Sigmoid colon (tissue), 7 donors: ENCODE measurements around the gene KDF1. TPM values are rescaled to one million over a fixed set of nuclear protein-coding genes. Genes with fewer than 3 reads are reported as not detected.

ENCODE experiments used
- DNase-seq: peaks from one replicate; pipeline ENCODE4 v3.0.0-alpha.2; 2019
- H3K27ac ChIP-seq, 4 donors: fragments of 200-600 bp; sonication (generic); one replicate each; pipeline ENCODE4 v1.5.1; 2016 to 2019; ENCODE audit warnings: mild to moderate bottlenecking in 1 of 4
- H3K27me3 ChIP-seq, 3 donors: fragments of 200-600 bp; sonication (generic); one replicate each; pipeline ENCODE4 v1.5.1; 2019; ENCODE audit warnings: mild to moderate bottlenecking in 1 of 3
- H3K36me3 ChIP-seq, 4 donors: fragments of 200-600 bp; sonication (generic); one replicate each; pipeline ENCODE4 v1.5.1; 2016 to 2019
- H3K4me1 ChIP-seq, 4 donors: fragments of 200-600 bp; sonication (generic); one replicate each; pipeline ENCODE4 v1.5.1; 2017 to 2019
- H3K4me3 ChIP-seq, 4 donors: fragments of 200-600 bp; sonication (generic); one replicate each; pipeline ENCODE4 v1.5.1; 2017 to 2019; ENCODE audit warnings: mild to moderate bottlenecking in 2 of 4, moderate library complexity in 1 of 4
- H3K9me3 ChIP-seq, 4 donors: fragments of 200-600 bp in 3 of 4; sonication (generic) in 3 of 4; one replicate each; pipeline versions ENCODE4 v1.5.1 to v1.6.1; 2013 to 2019
- EP300 ChIP-seq, 4 donors: sonication (generic); formaldehyde crosslinking; IDR thresholded peaks; one replicate each; pipeline ENCODE4 v1.6.1; 2017; ENCODE audit warnings: antibody characterized with exemption in 4 of 4
- POLR2A ChIP-seq, 2 donors: fragments of 450-650 bp; IDR thresholded peaks; one replicate each; pipeline ENCODE4 v1.6.1; 2016; ENCODE audit warnings: antibody characterized with exemption in 2 of 2, mild to moderate bottlenecking in 2 of 2, moderate library complexity in 2 of 2
- POLR2AphosphoS5 ChIP-seq, 4 donors: sonication (generic); formaldehyde crosslinking; IDR thresholded peaks; one replicate each; pipeline ENCODE4 v1.6.1; 2017; ENCODE audit warnings: antibody characterized with exemption in 4 of 4
- WGBS, 2 donors: extraction: QIAGEN DNeasy Blood & Tissue Kit; methylation state at CpG; one replicate each; pipeline ENCODE4 v1.1.7; 2013; 5-methylcytosine and 5-hydroxymethylcytosine counted together
- intact Hi-C: fragments of 100-400 bp; cut with DNase I; formaldehyde crosslinking; loops from one replicate; pipeline ENCODE4 v1.15.1; 2023
- polyA plus RNA-seq, 3 donors: library from polyadenylated mRNA; stranded (reverse); fragments of 200-250 nt; gene quantifications; one replicate each; pipeline ENCODE4 v1.2.3, GENCODE V29; 2013
- total RNA-seq, 4 donors: library from RNA; depleted of rRNA; stranded (reverse); fragments of >200 nt; gene quantifications; one replicate each; pipeline ENCODE4 v1.1.0, GENCODE V29; 2016
- TF ChIP-seq, protein P1 (sequence below), 4 experiments: fragments of 450-650 bp in 3 of 4; fragments of 200-600 bp in 1 of 4; IDR thresholded peaks; one replicate each; pipeline ENCODE4 v1.5.1; 2016 to 2019; ENCODE audit warnings: antibody characterized with exemption in 4 of 4, mild to moderate bottlenecking in 3 of 4, moderate library complexity in 2 of 4
- donor health status: healthy with polysubstance abuse.
- donor health status: Bipolar disorder and iron deficiency.
- donor health status: healthy.

Gene KDF1
- total and polyA plus RNA-seq, 7 donors = 15.0 to 26.8 (median 20.4) TPM; not detected in 4

DNA sequence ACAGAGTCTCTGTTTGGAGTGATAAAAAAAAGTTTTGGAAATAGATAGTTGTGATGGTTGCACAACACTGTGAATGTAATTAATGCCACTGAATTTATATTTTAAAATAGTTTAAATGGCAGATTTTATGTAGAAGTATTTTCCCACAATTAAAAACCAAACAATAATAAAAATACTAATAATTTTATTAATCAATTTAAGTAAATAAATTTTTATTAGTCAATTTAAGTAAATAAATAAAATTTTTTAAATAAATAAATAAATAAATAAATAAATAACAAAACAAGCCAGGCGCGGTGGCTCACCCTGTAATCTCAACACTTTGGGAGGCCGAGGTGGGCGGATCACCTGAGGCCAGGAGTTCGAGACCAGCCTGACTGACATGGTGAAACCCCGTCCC, 4.9 kb upstream of the KDF1 start:
- WGBS, 2 donors = 85 to 91% methylated on average over 6 of the region's 6 CpGs
- intact Hi-C loops = no loop called here
- TF ChIP-seq POLR2A (IDR thresholded peaks at IDR 0.05) = no peak
- no peak for TF ChIP-seq POLR2AphosphoS5 (IDR thresholded peaks at IDR 0.05)
- no peak for TF ChIP-seq EP300 (IDR thresholded peaks at IDR 0.05)
- TF ChIP-seq, protein P1, sequence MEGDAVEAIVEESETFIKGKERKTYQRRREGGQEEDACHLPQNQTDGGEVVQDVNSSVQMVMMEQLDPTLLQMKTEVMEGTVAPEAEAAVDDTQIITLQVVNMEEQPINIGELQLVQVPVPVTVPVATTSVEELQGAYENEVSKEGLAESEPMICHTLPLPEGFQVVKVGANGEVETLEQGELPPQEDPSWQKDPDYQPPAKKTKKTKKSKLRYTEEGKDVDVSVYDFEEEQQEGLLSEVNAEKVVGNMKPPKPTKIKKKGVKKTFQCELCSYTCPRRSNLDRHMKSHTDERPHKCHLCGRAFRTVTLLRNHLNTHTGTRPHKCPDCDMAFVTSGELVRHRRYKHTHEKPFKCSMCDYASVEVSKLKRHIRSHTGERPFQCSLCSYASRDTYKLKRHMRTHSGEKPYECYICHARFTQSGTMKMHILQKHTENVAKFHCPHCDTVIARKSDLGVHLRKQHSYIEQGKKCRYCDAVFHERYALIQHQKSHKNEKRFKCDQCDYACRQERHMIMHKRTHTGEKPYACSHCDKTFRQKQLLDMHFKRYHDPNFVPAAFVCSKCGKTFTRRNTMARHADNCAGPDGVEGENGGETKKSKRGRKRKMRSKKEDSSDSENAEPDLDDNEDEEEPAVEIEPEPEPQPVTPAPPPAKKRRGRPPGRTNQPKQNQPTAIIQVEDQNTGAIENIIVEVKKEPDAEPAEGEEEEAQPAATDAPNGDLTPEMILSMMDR (IDR thresholded peaks at IDR 0.05) = no peak
- DNase-seq = no peak
- Histone ChIP-seq H3K36me3 (no peaks in the 10 kb centered on the region), H3K4me3 (no peak overlapping the region), H3K9me3 (no peaks in the 10 kb centered on the region), H3K27me3 (peaks cover 4 to 46% (median 5%) of the 10 kb centered on the region in 3 donors), H3K27ac (no peak overlapping the region), H3K4me1 (peaks cover 0 to 2% (median 2%) of the 10 kb centered on the region in 4 donors)

GRCh38 chr1:26961826-26962225, 1.6 kb upstream of the KDF1 start:
- Histone ChIP-seq H3K36me3 (no peaks in the 10 kb centered on the region), H3K4me3 (no peak overlapping the region), H3K27me3 (peaks cover 15 to 61% (median 37%) of the 10 kb centered on the region in 3 donors), H3K27ac (no peak overlapping the region), H3K9me3 (no peaks in the 10 kb centered on the region), H3K4me1 (peaks cover 0 to 13% (median 11%) of the 10 kb centered on the region in 4 donors)
- intact Hi-C loops = no loop called here
- TF ChIP-seq POLR2AphosphoS5 (IDR thresholded peaks at IDR 0.05) = no peak
- WGBS, 2 donors = 72 to 81% methylated on average over 3 of the region's 3 CpGs
- no peak for DNase-seq

- DNase-seq = no peak
- peaks cover 15 to 65% (median 37%) of the 10 kb centered on the region in 3 donors for H3K27me3 ChIP-seq
- no peaks in the 10 kb centered on the region for H3K36me3 ChIP-seq
- H3K4me3 ChIP-seq = no peak overlapping the region
- intact Hi-C loops = no loop called here
- TF ChIP-seq POLR2AphosphoS5 (IDR thresholded peaks at IDR 0.05) = no peak
- TF ChIP-seq POLR2A (IDR thresholded peaks at IDR 0.05) = no peak
- TF ChIP-seq, protein P1 (IDR thresholded peaks at IDR 0.05) = no peak
- no peak for TF ChIP-seq EP300 (IDR thresholded peaks at IDR 0.05)
- no peak overlapping the region for H3K27ac ChIP-seq
- H3K9me3 ChIP-seq = no peaks in the 10 kb centered on the region
- H3K4me1 ChIP-seq = peaks cover 0 to 13% (median 11%) of the 10 kb centered on the region in 4 donors
- WGBS, 2 donors = 10 to 24% methylated on average over 3 of the region's 3 CpGs
Observed at GRCh38 chr1:26960625-26960966, 328 bp upstream of the KDF1 start.

GRCh38 chr1:26959270-26959669, 998 bp downstream of the KDF1 start:
- no peaks in the 10 kb centered on the region for H3K36me3 ChIP-seq
- no peaks in the 10 kb centered on the region for H3K9me3 ChIP-seq
- H3K27me3 ChIP-seq = peaks cover 15 to 65% (median 37%) of the 10 kb centered on the region in 3 donors
- 8 to 22% methylated on average over 13 of the region's 13 CpGs for WGBS, 2 donors
- TF ChIP-seq POLR2AphosphoS5 (IDR thresholded peaks at IDR 0.05) (no peak), EP300 (IDR thresholded peaks at IDR 0.05) (no peak), POLR2A (IDR thresholded peaks at IDR 0.05) (no peak)
- TF ChIP-seq, protein P1 (IDR thresholded peaks at IDR 0.05) = no peak
- peaks cover 0 to 13% (median 11%) of the 10 kb centered on the region in 4 donors for H3K4me1 ChIP-seq
- no peak for DNase-seq
- intact Hi-C loops = no loop called here
- peak overlapping the region in 1 of 4 donors; percentile 17 for H3K4me3 ChIP-seq
- H3K27ac ChIP-seq = no peak overlapping the region

GRCh38 chr1:26957306-26957705, 3.0 kb downstream of the KDF1 start:
- Histone ChIP-seq H3K36me3 (no peaks in the 10 kb centered on the region), H3K9me3 (no peaks in the 10 kb centered on the region), H3K27me3 (peaks cover 15 to 62% (median 37%) of the 10 kb centered on the region in 3 donors), H3K27ac (no peak overlapping the region), H3K4me1 (peaks cover 0 to 13% (median 11%) of the 10 kb centered on the region in 4 donors), H3K4me3 (no peak overlapping the region)
- DNase-seq = no peak
- WGBS, 2 donors = 92 to 94% methylated on average over 3 of the region's 3 CpGs
- TF ChIP-seq POLR2A (IDR thresholded peaks at IDR 0.05) (no peak), POLR2AphosphoS5 (IDR thresholded peaks at IDR 0.05) (no peak), EP300 (IDR thresholded peaks at IDR 0.05) (no peak)
- TF ChIP-seq, protein P1 (IDR thresholded peaks at IDR 0.05) = no peak
- intact Hi-C loops = no loop called here
